Stimulated activated naive CD8-positive, alpha-beta T cell treated with anti-CD3 and anti-CD28 coated beads, Interleukin-15, Interleukin-2, amounts not matched to agents 100 ng/mL and 50 ng/mL, for 24 hours (primary cell): Measurements from ENCODE around the gene RAB3A.
A peak's percentile ranks its signal among the peaks of the same experiment; 100 is the strongest.

Experiments used
- H3K27ac Mint-ChIP-seq: one replicate; pipeline ENCODE4 v1.8.0; 2021; ENCODE audit warnings: mild to moderate bottlenecking, mixed read lengths
- H3K27me3 Mint-ChIP-seq: one replicate; pipeline ENCODE4 v1.8.0; 2021; ENCODE audit warnings: mixed read lengths
- H3K36me3 Mint-ChIP-seq: one replicate; pipeline ENCODE4 v1.8.0; 2021; ENCODE audit warnings: low read depth, mixed read lengths
- H3K4me1 Mint-ChIP-seq: one replicate; pipeline ENCODE4 v1.8.0; 2021; ENCODE audit warnings: low read depth, mixed read lengths
- H3K4me3 Mint-ChIP-seq: one replicate; pipeline ENCODE4 v1.8.0; 2021; ENCODE audit warnings: mild to moderate bottlenecking, mixed read lengths
- H3K9me3 Mint-ChIP-seq: one replicate; pipeline ENCODE4 v1.8.0; 2021; ENCODE audit warnings: mixed read lengths

RAB3A gene, protein sequence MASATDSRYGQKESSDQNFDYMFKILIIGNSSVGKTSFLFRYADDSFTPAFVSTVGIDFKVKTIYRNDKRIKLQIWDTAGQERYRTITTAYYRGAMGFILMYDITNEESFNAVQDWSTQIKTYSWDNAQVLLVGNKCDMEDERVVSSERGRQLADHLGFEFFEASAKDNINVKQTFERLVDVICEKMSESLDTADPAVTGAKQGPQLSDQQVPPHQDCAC

DNA sequence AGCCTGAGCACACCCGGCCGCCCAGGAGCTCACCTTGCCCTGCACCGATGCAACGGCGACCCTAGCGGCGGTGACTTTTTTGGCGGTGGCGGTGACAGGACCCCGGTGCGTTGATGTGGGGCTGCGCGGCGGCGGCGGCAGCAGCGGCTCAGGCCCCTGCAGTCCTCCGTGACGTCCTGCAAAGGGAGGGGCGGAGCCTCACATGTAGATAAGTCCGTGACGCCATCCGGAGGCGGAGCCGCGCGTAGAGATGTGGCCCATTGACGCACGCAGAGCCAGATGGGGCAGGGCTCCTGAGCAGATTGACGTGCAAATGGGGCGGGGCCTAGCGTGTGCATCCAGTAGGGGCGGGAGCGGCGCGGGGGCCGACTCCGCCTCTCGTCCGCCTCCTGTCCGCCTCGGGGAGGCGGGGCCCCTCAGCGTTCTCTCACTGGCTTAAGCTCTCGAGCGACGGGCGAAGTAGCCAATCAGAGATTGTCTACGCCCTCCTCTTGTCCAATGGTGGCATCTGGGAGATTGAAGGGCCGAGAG lies at the start of gene RAB3A:
Gene RAB3A (minus strand): TSS at position 180 of the 531 bp plus-strand sequence. CDS start 1,302 bp downstream, outside the sequence.
- peak within 1 kb of the TSS; percentile 94 for H3K4me3 Mint-ChIP-seq
- H3K27me3 Mint-ChIP-seq: no peaks in the 10 kb centered on the region
- no peaks in the 10 kb centered on the region for H3K36me3 Mint-ChIP-seq
- H3K9me3 Mint-ChIP-seq: no peaks in the 10 kb centered on the region
- H3K4me1 Mint-ChIP-seq: peaks cover 30% of the 10 kb centered on the region
- peak within 1 kb of the TSS; percentile 87 for H3K27ac Mint-ChIP-seq

DNA sequence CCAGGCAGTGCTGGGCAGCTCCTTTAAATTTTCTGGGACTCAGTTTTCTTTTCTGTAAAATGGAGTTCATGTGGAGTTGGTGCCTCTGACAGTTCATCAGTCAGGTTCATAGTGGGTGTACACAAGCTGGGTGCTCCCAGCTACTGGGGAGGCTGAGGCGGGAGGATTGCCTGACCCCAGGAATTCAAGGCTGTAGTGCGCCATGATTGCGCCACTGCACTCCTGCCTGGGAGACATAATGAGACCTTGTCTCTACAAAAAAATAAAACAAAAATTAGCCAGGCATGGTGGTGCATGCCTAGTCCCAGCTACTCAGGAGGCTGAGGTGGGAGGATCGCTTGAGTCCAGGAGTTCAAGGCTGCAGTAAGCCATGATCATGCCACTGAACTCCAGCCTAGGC lies 49.3 kb upstream of the RAB3A start:
- Mint-ChIP-seq H3K9me3 (no peaks in the 10 kb centered on the region), H3K27ac (no peak overlapping the region)

DNA sequence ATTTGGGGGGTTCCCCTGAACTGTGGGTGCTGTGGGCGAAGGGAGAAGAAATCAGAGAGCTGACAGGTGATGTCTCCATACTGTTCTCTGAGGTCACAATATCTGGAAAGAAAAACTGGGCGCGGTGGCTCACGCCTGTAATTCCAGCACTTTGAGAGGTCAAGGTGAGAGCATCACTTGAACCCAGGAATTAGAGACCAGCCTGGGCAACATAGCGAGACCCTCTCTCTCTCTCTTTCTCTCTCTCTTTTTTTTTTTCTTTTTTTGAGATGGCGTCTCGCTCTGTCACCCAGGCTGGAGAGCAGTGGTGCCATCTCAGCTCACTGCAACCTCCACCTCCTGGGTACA lies 48.5 kb upstream of the RAB3A start:
- peaks cover 26% of the 10 kb centered on the region for H3K27me3 Mint-ChIP-seq
- H3K9me3 Mint-ChIP-seq: no peaks in the 10 kb centered on the region
- no peaks in the 10 kb centered on the region for H3K36me3 Mint-ChIP-seq
- H3K4me3 Mint-ChIP-seq: no peak overlapping the region
- no peak overlapping the region for H3K27ac Mint-ChIP-seq
- H3K4me1 Mint-ChIP-seq: peaks cover 12% of the 10 kb centered on the region

More for the DNA sequence above, 49.3 kb upstream of the RAB3A start:
- Mint-ChIP-seq H3K36me3 (no peaks in the 10 kb centered on the region), H3K27me3 (peaks cover 26% of the 10 kb centered on the region), H3K4me1 (peaks cover 12% of the 10 kb centered on the region), H3K4me3 (no peak overlapping the region)

DNA sequence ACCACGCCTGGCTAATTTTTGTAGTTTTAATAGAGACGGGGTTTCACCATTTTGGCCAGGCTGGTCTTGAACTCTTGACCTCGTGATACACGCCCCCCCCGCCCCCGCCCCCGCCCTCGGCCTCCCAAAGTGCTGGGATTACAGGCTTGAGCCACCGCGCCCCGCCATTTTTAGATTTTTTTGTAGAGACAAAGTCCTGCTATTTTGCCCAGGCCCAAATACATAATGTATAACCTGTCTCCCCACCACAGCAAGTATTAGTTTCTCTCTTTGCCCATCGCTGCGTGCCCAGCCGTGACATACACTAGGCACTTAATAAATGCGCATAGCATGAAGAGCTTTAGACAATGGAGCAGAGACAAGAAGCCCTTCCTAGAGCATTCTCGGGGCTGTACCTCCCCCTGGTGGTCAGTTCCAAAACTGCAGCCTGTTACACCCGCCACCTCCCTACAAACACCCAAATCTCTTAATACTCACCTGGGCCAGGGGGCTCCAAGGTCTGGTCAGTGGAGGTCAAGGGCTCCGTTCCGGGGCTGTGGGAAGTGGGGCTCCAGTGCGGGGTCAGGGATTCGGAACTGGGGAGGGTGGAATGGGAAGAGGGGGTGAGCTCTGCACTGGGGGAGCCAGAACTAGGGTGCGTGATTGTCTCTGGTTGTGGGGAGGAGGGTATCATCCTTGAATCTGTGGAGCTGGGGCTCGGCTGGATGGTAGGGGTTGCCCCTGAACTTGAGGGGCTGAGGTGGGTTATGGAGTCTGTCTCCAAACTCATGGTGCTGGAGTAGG lies 47.9 kb upstream of the RAB3A start:
- Mint-ChIP-seq H3K36me3 (no peaks in the 10 kb centered on the region), H3K27me3 (peaks cover 26% of the 10 kb centered on the region), H3K9me3 (no peaks in the 10 kb centered on the region), H3K4me1 (peaks cover 12% of the 10 kb centered on the region), H3K4me3 (peak overlapping the region; percentile 11), H3K27ac (no peak overlapping the region)

DNA sequence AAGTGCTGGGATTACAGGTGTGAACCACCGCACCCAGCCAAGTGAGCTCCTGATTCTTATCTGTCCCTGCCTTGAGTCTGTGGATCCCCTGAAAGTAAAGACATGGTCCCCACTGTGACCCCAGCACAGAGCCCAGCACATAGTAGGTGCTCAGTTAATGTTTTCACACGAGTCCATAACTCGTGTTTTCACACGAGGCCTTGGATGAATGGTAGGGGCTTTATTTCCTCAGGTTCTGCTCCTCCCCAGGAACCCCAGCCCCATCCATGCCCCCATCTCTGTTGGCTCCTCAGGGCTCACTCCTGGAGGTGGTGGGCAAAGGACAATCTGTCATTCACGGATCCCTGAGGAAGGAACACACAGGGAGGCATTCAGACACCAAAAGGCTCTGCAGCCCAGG lies 46.0 kb upstream of the RAB3A start:
- H3K36me3 Mint-ChIP-seq: no peaks in the 10 kb centered on the region
- no peak overlapping the region for H3K4me3 Mint-ChIP-seq
- no peak overlapping the region for H3K27ac Mint-ChIP-seq
- no peaks in the 10 kb centered on the region for H3K9me3 Mint-ChIP-seq
- H3K27me3 Mint-ChIP-seq: peaks cover 26% of the 10 kb centered on the region
- H3K4me1 Mint-ChIP-seq: peaks cover 10% of the 10 kb centered on the region

DNA sequence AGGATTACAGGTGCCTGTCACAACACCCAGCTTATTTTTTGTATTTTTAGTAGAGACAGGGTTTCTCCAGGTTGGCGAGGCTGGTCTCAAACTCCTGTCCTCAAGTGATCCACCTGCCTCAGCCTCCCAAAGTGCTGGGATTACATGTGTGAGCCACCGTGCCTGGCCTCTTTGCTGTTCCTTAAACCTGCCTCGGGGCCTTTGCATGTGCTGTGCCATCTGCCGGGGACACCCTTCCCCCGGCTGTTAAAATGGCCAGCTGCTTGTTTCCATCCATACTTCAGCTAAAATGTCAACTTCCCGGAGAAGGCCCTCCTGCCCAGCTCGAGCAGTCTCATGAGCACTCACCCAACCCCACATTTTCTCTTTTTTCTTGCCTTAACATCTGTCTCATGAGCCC lies 41.5 kb upstream of the RAB3A start:
- no peak overlapping the region for H3K27ac Mint-ChIP-seq
- peaks cover 6% of the 10 kb centered on the region for H3K27me3 Mint-ChIP-seq
- no peaks in the 10 kb centered on the region for H3K36me3 Mint-ChIP-seq
- no peaks in the 10 kb centered on the region for H3K9me3 Mint-ChIP-seq
- no peak overlapping the region for H3K4me3 Mint-ChIP-seq
- no peaks in the 10 kb centered on the region for H3K4me1 Mint-ChIP-seq

DNA sequence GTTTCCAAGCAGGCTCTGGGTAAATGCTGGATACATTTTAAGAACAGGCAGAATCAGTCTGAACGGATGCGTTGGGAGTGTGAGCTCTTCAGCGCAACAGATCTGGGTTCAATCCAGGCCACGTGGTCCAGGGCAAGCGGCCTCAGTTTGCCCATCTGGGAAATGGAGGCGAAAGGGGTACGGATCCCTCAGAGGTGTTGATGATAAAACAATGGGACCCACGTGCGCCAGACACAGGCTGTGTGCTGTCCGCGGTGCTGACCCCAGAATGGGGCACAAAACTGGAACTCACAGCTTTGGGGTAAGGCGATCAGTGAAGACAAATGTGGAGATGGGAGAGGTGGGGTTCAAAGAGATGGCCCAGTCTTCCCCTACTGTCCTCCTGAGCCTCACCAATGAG lies 35.5 kb upstream of the RAB3A start:
- Mint-ChIP-seq H3K27me3 (peaks cover 34% of the 10 kb centered on the region), H3K9me3 (no peaks in the 10 kb centered on the region), H3K27ac (no peak overlapping the region), H3K4me3 (no peak overlapping the region), H3K36me3 (no peaks in the 10 kb centered on the region), H3K4me1 (no peaks in the 10 kb centered on the region)

DNA sequence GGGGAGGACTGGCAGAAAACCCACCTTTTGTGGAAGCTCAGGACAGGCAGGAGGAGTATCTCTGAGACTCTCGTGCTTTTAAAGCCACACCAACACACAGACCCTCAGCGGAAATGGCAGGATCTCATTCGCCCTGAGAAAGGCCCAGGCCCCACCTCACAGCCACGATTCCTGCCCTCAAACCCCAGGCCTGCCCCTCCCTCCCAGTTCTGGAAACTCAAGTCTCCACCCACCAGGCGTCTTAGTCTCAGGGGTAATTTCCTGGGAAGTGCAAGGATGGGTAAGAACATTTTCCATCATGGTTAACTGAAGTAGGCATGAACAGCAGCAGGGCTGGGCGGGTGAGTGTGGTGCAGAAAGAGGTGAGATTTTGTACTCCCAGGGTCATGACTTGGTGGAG lies 30.4 kb upstream of the RAB3A start:
- no peak overlapping the region for H3K27ac Mint-ChIP-seq
- peaks cover 63% of the 10 kb centered on the region for H3K27me3 Mint-ChIP-seq
- peaks cover 6% of the 10 kb centered on the region for H3K9me3 Mint-ChIP-seq
- H3K36me3 Mint-ChIP-seq: peaks cover 3% of the 10 kb centered on the region
- peaks cover 17% of the 10 kb centered on the region for H3K4me1 Mint-ChIP-seq
- no peak overlapping the region for H3K4me3 Mint-ChIP-seq

DNA sequence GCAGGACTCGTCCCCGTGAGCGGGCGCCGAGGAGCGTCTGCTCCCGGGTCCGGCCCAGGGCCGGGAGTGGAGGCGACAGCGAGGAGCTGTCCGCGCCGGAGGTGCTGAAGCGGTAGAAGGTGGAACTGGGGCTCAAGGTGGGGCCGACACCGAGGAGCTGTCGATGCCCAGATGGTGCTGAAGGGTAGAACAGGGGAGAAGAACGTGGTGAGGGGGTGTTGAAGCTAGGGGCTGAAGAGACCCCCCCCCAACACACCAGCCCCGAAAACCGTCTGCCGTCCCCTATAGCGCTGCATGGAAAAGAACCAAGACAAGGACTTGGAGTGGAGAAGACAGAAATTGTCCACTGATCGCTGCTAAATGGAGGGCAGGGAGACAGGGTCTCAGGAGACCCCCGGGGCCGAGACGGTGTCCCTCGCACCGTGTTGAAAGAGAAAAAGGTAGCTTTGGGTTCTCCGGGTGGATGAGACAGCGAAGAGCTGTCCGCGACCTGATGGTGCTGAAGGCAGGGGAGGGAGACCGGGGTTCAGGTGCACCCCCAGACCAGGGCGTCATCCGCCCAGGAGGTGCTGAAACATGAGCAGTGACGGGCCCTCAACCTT lies 29.5 kb upstream of the RAB3A start:
- Mint-ChIP-seq H3K36me3 (peaks cover 3% of the 10 kb centered on the region), H3K27ac (no peak overlapping the region), H3K4me3 (no peak overlapping the region), H3K27me3 (peaks cover 61% of the 10 kb centered on the region), H3K4me1 (peaks cover 17% of the 10 kb centered on the region), H3K9me3 (peaks cover 6% of the 10 kb centered on the region)

DNA sequence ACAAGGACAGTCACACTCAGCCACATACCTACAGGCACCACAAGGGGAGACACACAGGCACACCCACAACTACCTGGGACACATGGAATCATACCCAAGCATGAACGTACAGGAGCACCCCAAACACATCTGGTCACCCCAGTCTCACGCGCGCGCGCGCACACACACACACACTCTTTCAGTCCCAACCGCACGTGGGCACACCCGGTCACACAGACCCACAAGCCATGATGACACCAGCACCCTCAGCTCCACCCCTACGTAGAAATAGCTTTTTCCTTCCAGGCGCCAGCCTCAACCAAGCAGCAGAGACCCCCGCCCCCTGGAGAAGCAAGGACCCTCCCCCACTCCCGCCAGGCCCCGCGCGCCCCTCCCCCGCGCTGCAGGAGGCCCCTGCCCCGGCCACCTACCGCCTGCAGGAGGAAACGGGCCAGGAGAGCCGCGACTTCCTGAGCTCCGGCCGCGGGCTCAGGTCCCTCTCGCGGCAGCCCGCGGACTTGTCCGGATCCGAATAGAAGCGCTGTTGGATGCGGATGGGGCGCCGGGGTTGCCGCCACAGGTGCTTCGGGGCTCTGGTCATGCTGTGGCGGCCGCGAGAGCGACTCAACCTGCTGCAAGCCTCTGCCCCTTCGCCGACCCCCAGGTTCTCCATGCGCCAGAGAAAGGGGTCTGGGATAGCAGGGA lies 28.8 kb upstream of the RAB3A start:
- Mint-ChIP-seq H3K9me3 (peaks cover 6% of the 10 kb centered on the region), H3K27ac (no peak overlapping the region), H3K4me1 (peaks cover 17% of the 10 kb centered on the region), H3K4me3 (no peak overlapping the region), H3K27me3 (peaks cover 66% of the 10 kb centered on the region), H3K36me3 (peaks cover 3% of the 10 kb centered on the region)

DNA sequence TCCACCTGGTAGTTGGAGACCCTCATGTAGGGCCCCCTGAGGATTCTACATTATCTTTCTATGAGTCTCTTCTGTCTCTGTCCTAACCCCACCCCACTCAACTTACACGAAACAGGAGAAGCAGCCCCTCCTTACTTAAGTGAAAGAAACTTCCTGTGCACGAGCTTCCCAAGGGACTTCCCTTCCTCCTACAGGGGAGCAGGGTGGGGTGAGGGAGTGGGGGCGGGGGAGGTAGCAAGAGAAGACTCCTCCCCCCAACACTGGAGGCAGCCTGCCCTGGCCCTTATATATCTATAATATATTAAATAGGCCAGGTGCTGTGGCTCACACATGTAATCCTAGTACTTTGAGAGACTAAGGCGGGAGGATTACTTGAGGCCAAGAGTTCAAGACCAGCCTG lies 27.9 kb upstream of the RAB3A start:
- Mint-ChIP-seq H3K9me3 (peaks cover 6% of the 10 kb centered on the region), H3K4me1 (peaks cover 18% of the 10 kb centered on the region), H3K27me3 (peaks cover 72% of the 10 kb centered on the region), H3K27ac (no peak overlapping the region), H3K36me3 (peaks cover 3% of the 10 kb centered on the region), H3K4me3 (no peak overlapping the region)

DNA sequence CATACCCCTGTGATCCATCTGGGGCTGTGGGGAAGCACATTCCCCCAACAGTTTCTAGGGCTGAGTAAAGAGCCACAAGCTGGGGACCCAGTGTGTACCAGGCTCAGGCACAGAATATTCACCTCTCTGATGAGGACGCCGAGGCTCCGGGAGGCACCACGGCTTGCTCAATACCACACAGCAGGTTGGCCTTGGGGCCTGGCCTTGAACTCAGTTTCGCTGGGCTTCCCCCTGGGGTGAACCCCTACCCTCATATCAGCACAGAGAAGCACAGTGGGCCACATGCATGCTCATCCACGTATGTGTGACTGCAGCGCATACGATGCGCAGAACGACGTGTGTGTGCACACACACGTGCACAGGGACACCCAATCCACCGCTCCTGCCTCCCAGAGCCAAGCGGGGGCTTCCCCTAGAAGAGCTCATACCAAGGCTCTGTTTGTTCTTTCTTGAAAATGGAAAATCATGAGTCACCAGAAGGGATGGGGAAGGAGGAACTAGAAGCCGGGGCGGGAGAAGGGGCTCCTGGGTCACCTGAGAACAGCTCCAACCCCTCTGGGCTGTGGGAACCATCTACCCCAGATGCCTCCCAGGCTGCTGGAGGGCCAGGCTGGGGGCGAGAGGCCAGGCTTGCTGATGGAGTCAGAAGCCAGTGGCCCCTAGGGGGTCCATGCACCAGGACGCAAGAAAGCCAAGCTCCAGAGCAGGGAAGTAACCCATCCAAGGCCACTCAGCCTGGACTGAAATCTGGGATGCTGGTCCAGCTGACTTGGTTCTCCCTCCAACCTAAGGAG lies 27.3 kb upstream of the RAB3A start:
- H3K27ac Mint-ChIP-seq: no peak overlapping the region
- peaks cover 71% of the 10 kb centered on the region for H3K27me3 Mint-ChIP-seq
- H3K9me3 Mint-ChIP-seq: peaks cover 6% of the 10 kb centered on the region
- peaks cover 3% of the 10 kb centered on the region for H3K36me3 Mint-ChIP-seq
- H3K4me1 Mint-ChIP-seq: peaks cover 21% of the 10 kb centered on the region
- no peak overlapping the region for H3K4me3 Mint-ChIP-seq

DNA sequence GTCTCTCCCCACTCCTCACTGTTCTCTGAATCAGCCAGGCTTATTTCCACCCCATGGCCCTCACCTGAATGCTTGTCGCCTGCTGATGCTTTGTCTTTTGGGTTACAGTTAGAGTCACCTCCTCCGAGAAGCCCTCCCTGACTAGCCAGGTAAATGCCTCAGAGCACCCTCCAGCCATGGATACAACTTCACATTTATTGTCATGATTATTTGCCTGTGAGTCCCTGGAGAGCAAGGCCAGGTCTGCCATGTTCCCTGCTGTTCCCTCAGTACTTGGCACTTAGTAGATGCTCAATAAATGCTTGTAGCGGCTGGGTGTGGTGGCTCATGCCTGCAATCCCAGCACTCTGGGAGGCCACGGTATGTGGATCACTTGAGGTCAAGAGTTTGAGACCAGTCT lies 26.1 kb upstream of the RAB3A start:
- Mint-ChIP-seq H3K27me3 (peaks cover 72% of the 10 kb centered on the region), H3K27ac (no peak overlapping the region), H3K4me3 (no peak overlapping the region), H3K9me3 (peaks cover 6% of the 10 kb centered on the region), H3K4me1 (peaks cover 26% of the 10 kb centered on the region), H3K36me3 (peaks cover 3% of the 10 kb centered on the region)

DNA sequence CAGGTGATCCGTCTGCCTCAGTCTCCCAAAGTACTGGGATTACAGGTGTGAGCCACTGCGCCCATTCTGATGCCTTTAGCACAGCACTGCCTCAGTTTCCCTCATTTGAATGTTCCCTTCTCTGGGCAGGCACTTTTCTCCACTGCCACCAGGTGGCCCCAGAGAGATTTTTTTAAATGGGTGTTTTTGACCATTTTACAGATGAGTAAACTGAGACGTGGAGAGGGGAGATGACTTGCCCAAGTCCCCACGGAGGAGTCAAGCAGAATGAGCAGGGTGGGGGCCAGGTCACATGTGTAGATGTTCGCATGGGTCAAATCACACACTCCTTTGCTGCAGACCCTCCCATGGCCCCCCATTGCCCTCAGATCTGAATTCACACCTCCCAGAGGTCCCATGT lies 25.6 kb upstream of the RAB3A start:
- Mint-ChIP-seq H3K27ac (no peak overlapping the region), H3K27me3 (peaks cover 72% of the 10 kb centered on the region), H3K4me3 (no peak overlapping the region), H3K4me1 (peaks cover 31% of the 10 kb centered on the region), H3K36me3 (peaks cover 3% of the 10 kb centered on the region), H3K9me3 (peaks cover 6% of the 10 kb centered on the region)
